ENCODE results near the gene BPIFB2. TPM values are rescaled to one million over a fixed set of nuclear protein-coding genes. Genes with fewer than 3 reads are reported as not detected.

The BPIFB2 gene
- polyA plus RNA-seq, 3 donors, result not detected

- Histone ChIP-seq H3K79me2 (ENCODE audit: insufficient read depth, low read length) (no peaks in the 10 kb centered on the region), H3K4me1 (ENCODE audit: control insufficient read depth in 1 of 2, insufficient read depth in 2 of 2, low read length in 2 of 2) (peaks cover 6% of the 10 kb centered on the region in 2 donors), H2AFZ (ENCODE audit: insufficient read depth, low read depth, low read length, poor library complexity, severe bottlenecking) (no peak overlapping the region), H4K20me1 (ENCODE audit: insufficient read depth, low read length) (no peaks in the 10 kb centered on the region), H3K27me3 (ENCODE audit: control insufficient read depth in 2 of 2, insufficient read depth in 2 of 2, low read length in 2 of 2) (no peaks in the 10 kb centered on the region), H3K4me3 (replicated peaks in 1 of 3; ENCODE audit: low read depth in 2 of 3, low read length in 3 of 3) (no peak overlapping the region), H3K4me2 (replicated peaks; ENCODE audit: extremely low read depth, low read length, poor library complexity, severe bottlenecking) (no peak overlapping the region), H3K36me3 (replicated peaks in 1 of 2; ENCODE audit: control insufficient read depth in 1 of 2, insufficient read depth in 2 of 2, low read length in 2 of 2) (no peaks in the 10 kb centered on the region), H3K27ac (ENCODE audit: low read depth in 1 of 2, low read length in 2 of 2) (no peak overlapping the region), H3K9me3 (replicated peaks in 1 of 2; ENCODE audit: control insufficient read depth in 1 of 2, insufficient read depth in 1 of 2, low read length in 2 of 2) (no peaks in the 10 kb centered on the region), H3K9ac (ENCODE audit: insufficient read depth, low read length, poor library complexity, severe bottlenecking) (no peak overlapping the region)
- no peak for TF ChIP-seq CTCF (IDR thresholded peaks at IDR 0.05)
- intact Hi-C loops (cut with micrococcal nuclease), result no loop called here
- DNase-seq, result no peak
- peaks cover 12% of the 10 kb centered on the region for H3K4me1 Mint-ChIP-seq
- no peak overlapping the region for H3K4me3 Mint-ChIP-seq
- peaks cover 0 to 7% (median 3%) of the 10 kb centered on the region in 7 donors for H3K9me3 Mint-ChIP-seq
- 91% methylated on average over 6 of the region's 9 CpGs for WGBS (ENCODE audit: insufficient coverage)
- peak overlapping the region in 1 of 7 donors; percentile 76 for H3K27ac Mint-ChIP-seq
- H3K36me3 Mint-ChIP-seq, result no peaks in the 10 kb centered on the region
- H3K27me3 Mint-ChIP-seq (ENCODE audit: low read depth in 3 of 3), result peaks cover 0 to 3% (median 1%) of the 10 kb centered on the region in 3 donors
These were observed 6.6 kb upstream of the BPIFB2 start for GRCh38 chr20:33000802-33001466.

- no peaks in the 10 kb centered on the region for H3K36me3 Mint-ChIP-seq
- Histone ChIP-seq H4K20me1 (ENCODE audit: insufficient read depth, low read length) (no peaks in the 10 kb centered on the region), H3K79me2 (ENCODE audit: insufficient read depth, low read length) (no peaks in the 10 kb centered on the region), H3K27ac (ENCODE audit: low read depth in 1 of 2, low read length in 2 of 2) (no peak overlapping the region), H3K36me3 (replicated peaks in 1 of 2; ENCODE audit: control insufficient read depth in 1 of 2, insufficient read depth in 2 of 2, low read length in 2 of 2) (no peaks in the 10 kb centered on the region), H3K4me2 (replicated peaks; ENCODE audit: extremely low read depth, low read length, poor library complexity, severe bottlenecking) (no peak overlapping the region), H2AFZ (ENCODE audit: insufficient read depth, low read depth, low read length, poor library complexity, severe bottlenecking) (no peak overlapping the region), H3K27me3 (ENCODE audit: control insufficient read depth in 2 of 2, insufficient read depth in 2 of 2, low read length in 2 of 2) (no peaks in the 10 kb centered on the region), H3K9ac (ENCODE audit: insufficient read depth, low read length, poor library complexity, severe bottlenecking) (no peak overlapping the region), H3K4me3 (replicated peaks in 1 of 3; ENCODE audit: low read depth in 2 of 3, low read length in 3 of 3) (no peak overlapping the region), H3K9me3 (replicated peaks in 1 of 2; ENCODE audit: control insufficient read depth in 1 of 2, insufficient read depth in 1 of 2, low read length in 2 of 2) (no peaks in the 10 kb centered on the region), H3K4me1 (ENCODE audit: control insufficient read depth in 1 of 2, insufficient read depth in 2 of 2, low read length in 2 of 2) (peaks cover 6% of the 10 kb centered on the region in 2 donors)
- no peak overlapping the region for H3K4me3 Mint-ChIP-seq
- 96% methylated on average over 5 of the region's 7 CpGs for WGBS (ENCODE audit: insufficient coverage)
- TF ChIP-seq CTCF (IDR thresholded peaks at IDR 0.05), result no peak
- DNase-seq, result no peak
- H3K9me3 Mint-ChIP-seq, result peaks cover 0 to 7% (median 3%) of the 10 kb centered on the region in 7 donors
- peaks cover 12% of the 10 kb centered on the region for H3K4me1 Mint-ChIP-seq
- intact Hi-C loops (cut with micrococcal nuclease), result no loop called here
- H3K27me3 Mint-ChIP-seq (ENCODE audit: low read depth in 3 of 3), result peaks cover 0 to 3% (median 1%) of the 10 kb centered on the region in 3 donors
- H3K27ac Mint-ChIP-seq, result peak overlapping the region in 2 of 7 donors; percentile 46 to 53
These were observed 5.3 kb upstream of the BPIFB2 start for GRCh38 chr20:33002087-33002808.

Measured in CD14-positive monocyte (primary cell).